Neural progenitor cell (in vitro differentiated cells): ENCODE measurements around the gene MS4A6A. TPM values are rescaled to one million over a fixed set of nuclear protein-coding genes. Genes with fewer than 3 reads are reported as not detected.

ENCODE experiments used
- DNase-seq: peaks from one replicate; pipeline ENCODE4 v3.0.0-alpha.2; 2016; ENCODE audit warnings: low spot score
- H2AFZ ChIP-seq: fragments of 200-600 bp; sonication (generic); replicated peaks from 2 replicates; pipeline ENCODE4 v1.6.1; 2016; ENCODE audit warnings: antibody characterized with exemption
- H3F3A ChIP-seq: fragments of 200-600 bp; sonication (generic); 2 replicates; pipeline ENCODE4 v1.6.1; 2016; ENCODE audit warnings: antibody characterized with exemption, low read depth
- H3K27ac ChIP-seq: fragments of 200-600 bp; sonication (generic); 2 replicates; pipeline ENCODE4 v1.5.1; 2016; ENCODE audit warnings: mild to moderate bottlenecking
- H3K27me3 ChIP-seq: fragments of 200-600 bp; sonication (generic); 2 replicates; pipeline ENCODE4 v1.6.1; 2016; ENCODE audit warnings: mild to moderate bottlenecking, moderate library complexity
- H3K36me3 ChIP-seq: fragments of 200-600 bp; sonication (generic); 2 replicates; pipeline ENCODE4 v1.5.1; 2016
- H3K4me1 ChIP-seq: fragments of 200-600 bp; sonication (generic); 2 replicates; pipeline ENCODE4 v1.6.1; 2016; ENCODE audit warnings: mixed run types
- H3K4me2 ChIP-seq: fragments of 200-600 bp; sonication (generic); 2 replicates; pipeline ENCODE4 v1.6.1; 2016
- H3K4me3 ChIP-seq: fragments of 200-600 bp; sonication (generic); 2 replicates; pipeline ENCODE4 v1.5.1; 2016
- H3K79me2 ChIP-seq: fragments of 200-600 bp; sonication (generic); 2 replicates; pipeline ENCODE4 v1.6.1; 2016; ENCODE audit warnings: low read depth
- H3K9ac ChIP-seq: fragments of 200-600 bp; sonication (generic); 2 replicates; pipeline ENCODE4 v1.6.1; 2016
- H3K9me3 ChIP-seq: fragments of 200-600 bp; sonication (generic); 2 replicates; pipeline ENCODE4 v1.5.1; 2016; ENCODE audit warnings: low read depth
- H4K20me1 ChIP-seq: fragments of 200-600 bp; sonication (generic); 2 replicates; pipeline ENCODE4 v1.6.1; 2016; ENCODE audit warnings: low read depth
- H3K27ac Mint-ChIP-seq: 3 replicates; pipeline ENCODE4 v1.8.0; 2021; ENCODE audit warnings: mixed read lengths
- H3K27me3 Mint-ChIP-seq: 2 replicates; pipeline ENCODE4 v1.8.0; 2022; ENCODE audit warnings: low read depth, mild to moderate bottlenecking, inconsistent platforms, moderate library complexity, mixed read lengths; ENCODE audit not compliant: insufficient read depth
- H3K36me3 Mint-ChIP-seq: 3 replicates; pipeline ENCODE4 v1.8.0; 2021; ENCODE audit warnings: mixed read lengths
- H3K4me1 Mint-ChIP-seq: 3 replicates; pipeline ENCODE4 v1.8.0; 2021; ENCODE audit warnings: mixed read lengths
- H3K4me3 Mint-ChIP-seq: 3 replicates; pipeline ENCODE4 v1.8.0; 2021; ENCODE audit warnings: mild to moderate bottlenecking, moderate library complexity, mixed read lengths
- H3K9me3 Mint-ChIP-seq: 3 replicates; pipeline ENCODE4 v1.8.0; 2020; ENCODE audit warnings: mixed read lengths
- EZH2 ChIP-seq: fragments of 200-600 bp; sonication (generic); IDR thresholded peaks from 2 replicates; pipeline ENCODE4 v1.6.1; 2017; ENCODE audit warnings: antibody characterized with exemption, mild to moderate bottlenecking, moderate library complexity
- EZH2phosphoT487 ChIP-seq: fragments of 200-600 bp; sonication (generic); IDR thresholded peaks from 2 replicates; pipeline ENCODE4 v1.6.1; 2017; ENCODE audit warnings: antibody characterized with exemption
- microRNA-seq: library from miRNA; unstranded; fragments of <30 nt; microRNA quantifications from one replicate; pipeline ENCODE4, GENCODE V29; 2016
- small RNA-seq: library from RNA; depleted of rRNA; stranded (forward); fragments of <200 nt; gene quantifications from one replicate; pipeline ENCODE3, GENCODE V24; 2015
- total RNA-seq: library from RNA; depleted of rRNA; stranded (reverse); fragments of >200 nt; gene quantifications from 2 replicates; pipeline ENCODE4 v1.2.3, GENCODE V29; 2015; ENCODE audit warnings: low replicate concordance
- TF ChIP-seq, protein P1 (sequence below): fragments of 200-600 bp; sonication (generic); IDR thresholded peaks from 2 replicates; pipeline ENCODE4 v1.5.1; 2017; ENCODE audit warnings: antibody characterized with exemption, mild to moderate bottlenecking

Gene MS4A6A
- total RNA-seq, 1 donor from 2014 or later = not detected

GRCh38 chr11:60125956-60126585, 56.8 kb downstream of the MS4A6A start:
- no peak overlapping the region for H2AFZ ChIP-seq
- no peaks in the 10 kb centered on the region for H3K36me3 Mint-ChIP-seq

DNA sequence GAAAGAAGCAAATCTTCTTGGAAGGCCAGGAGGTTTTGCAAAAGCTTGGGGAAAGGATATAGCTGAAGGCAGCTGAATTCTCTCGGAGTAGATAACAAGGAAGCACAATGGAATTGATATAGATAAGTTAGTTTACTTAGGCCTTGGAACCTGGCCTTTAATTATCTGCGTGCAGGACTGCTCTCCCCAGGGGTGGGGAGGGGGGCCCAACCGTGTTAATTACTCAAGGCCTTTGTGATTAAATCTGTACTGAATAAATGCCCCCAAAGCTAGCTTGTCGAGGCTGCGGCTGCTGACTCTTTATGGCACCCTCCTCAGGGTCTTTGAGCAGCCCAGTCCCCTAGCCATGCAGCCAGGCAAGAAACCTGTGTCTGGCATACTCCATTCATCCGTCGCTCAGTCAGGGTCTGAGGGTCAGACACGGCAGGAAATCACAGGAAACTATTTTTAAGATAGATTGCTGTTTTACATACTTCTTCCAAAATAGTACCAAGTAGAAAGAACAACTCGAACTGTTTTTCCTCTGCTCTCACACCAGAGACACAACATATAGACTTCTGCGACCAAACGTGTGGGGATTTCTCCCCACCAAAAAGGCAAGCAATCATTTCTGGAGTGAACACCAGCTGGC, 58.0 kb downstream of the MS4A6A start:
- Histone ChIP-seq H3K27ac (no peak overlapping the region), H3K4me3 (no peak overlapping the region), H3K4me1 (peaks cover 13% of the 10 kb centered on the region), H2AFZ (no peak overlapping the region), H3K9ac (no peak overlapping the region), H3K9me3 (no peaks in the 10 kb centered on the region), H3K79me2 (no peaks in the 10 kb centered on the region), H3F3A (no peaks in the 10 kb centered on the region), H3K36me3 (no peaks in the 10 kb centered on the region), H3K27me3 (no peaks in the 10 kb centered on the region), H4K20me1 (no peaks in the 10 kb centered on the region), H3K4me2 (no peak overlapping the region)
- Mint-ChIP-seq H3K4me3 (no peak overlapping the region), H3K27me3 (peaks cover 2% of the 10 kb centered on the region), H3K9me3 (peaks cover 2% of the 10 kb centered on the region), H3K36me3 (no peaks in the 10 kb centered on the region), H3K27ac (no peak overlapping the region), H3K4me1 (peaks cover 10% of the 10 kb centered on the region)
- no peak for DNase-seq
- no peak for TF ChIP-seq EZH2
- no peak for TF ChIP-seq EZH2phosphoT487
- TF ChIP-seq, protein P1, sequence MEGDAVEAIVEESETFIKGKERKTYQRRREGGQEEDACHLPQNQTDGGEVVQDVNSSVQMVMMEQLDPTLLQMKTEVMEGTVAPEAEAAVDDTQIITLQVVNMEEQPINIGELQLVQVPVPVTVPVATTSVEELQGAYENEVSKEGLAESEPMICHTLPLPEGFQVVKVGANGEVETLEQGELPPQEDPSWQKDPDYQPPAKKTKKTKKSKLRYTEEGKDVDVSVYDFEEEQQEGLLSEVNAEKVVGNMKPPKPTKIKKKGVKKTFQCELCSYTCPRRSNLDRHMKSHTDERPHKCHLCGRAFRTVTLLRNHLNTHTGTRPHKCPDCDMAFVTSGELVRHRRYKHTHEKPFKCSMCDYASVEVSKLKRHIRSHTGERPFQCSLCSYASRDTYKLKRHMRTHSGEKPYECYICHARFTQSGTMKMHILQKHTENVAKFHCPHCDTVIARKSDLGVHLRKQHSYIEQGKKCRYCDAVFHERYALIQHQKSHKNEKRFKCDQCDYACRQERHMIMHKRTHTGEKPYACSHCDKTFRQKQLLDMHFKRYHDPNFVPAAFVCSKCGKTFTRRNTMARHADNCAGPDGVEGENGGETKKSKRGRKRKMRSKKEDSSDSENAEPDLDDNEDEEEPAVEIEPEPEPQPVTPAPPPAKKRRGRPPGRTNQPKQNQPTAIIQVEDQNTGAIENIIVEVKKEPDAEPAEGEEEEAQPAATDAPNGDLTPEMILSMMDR = no peak

More at GRCh38 chr11:60125956-60126585, 56.8 kb downstream of the MS4A6A start:
- H3K9me3 Mint-ChIP-seq = peaks cover 2% of the 10 kb centered on the region
- no peaks in the 10 kb centered on the region for H4K20me1 ChIP-seq
- no peaks in the 10 kb centered on the region for H3K79me2 ChIP-seq
- no peak overlapping the region for H3K27ac ChIP-seq
- H3K4me1 ChIP-seq = peaks cover 9% of the 10 kb centered on the region
- no peak overlapping the region for H3K4me3 ChIP-seq
- peaks cover 4% of the 10 kb centered on the region for H3K27me3 Mint-ChIP-seq
- H3K9me3 ChIP-seq = no peaks in the 10 kb centered on the region
- no peak for TF ChIP-seq EZH2phosphoT487
- no peak for TF ChIP-seq EZH2
- TF ChIP-seq, protein P1 = no peak
- H3F3A ChIP-seq = no peaks in the 10 kb centered on the region
- H3K4me1 Mint-ChIP-seq = peaks cover 6% of the 10 kb centered on the region
- no peak overlapping the region for H3K4me2 ChIP-seq
- no peaks in the 10 kb centered on the region for H3K36me3 ChIP-seq
- no peaks in the 10 kb centered on the region for H3K27me3 ChIP-seq
- no peak for DNase-seq
- H3K27ac Mint-ChIP-seq = no peak overlapping the region
- no peak overlapping the region for H3K9ac ChIP-seq
- H3K4me3 Mint-ChIP-seq = no peak overlapping the region

Small RNAs within 50 kb of the gene (microRNA-seq; reads per million reads assigned to microRNA genes)
- gene MIR6503 = not detected

Small RNAs within 50 kb of the gene (small RNA-seq; reads per million reads assigned to genes)
- gene MIR6503 = not detected

Other genes starting within 250 kb of the MS4A6A start
- not detected in 2 replicates for gene OOSP1, start 244.7 kb downstream of the MS4A6A start, total RNA-seq
- gene OOSP4A, start 219.1 kb downstream of the MS4A6A start, total RNA-seq = not detected in 2 replicates
- not detected in 2 replicates for gene OOSP4B, start 165.9 kb downstream of the MS4A6A start, total RNA-seq
- not detected in 2 replicates for gene OOSP2, start 142.7 kb downstream of the MS4A6A start, total RNA-seq
- not detected in 2 replicates for gene MS4A3, start 126.4 kb downstream of the MS4A6A start, total RNA-seq
- gene MS4A2, start 94.4 kb downstream of the MS4A6A start, total RNA-seq = not detected in 2 replicates
- gene MS4A4E, start 60.1 kb upstream of the MS4A6A start, total RNA-seq = not detected in 2 replicates
- not detected in 2 replicates for gene MS4A4A, start 97.6 kb upstream of the MS4A6A start, total RNA-seq
- not detected in 2 replicates for gene MS4A6E, start 144.2 kb upstream of the MS4A6A start, total RNA-seq
- gene MS4A7, start 195.4 kb upstream of the MS4A6A start, total RNA-seq = not detected in 2 replicates
- not detected in 2 replicates for gene MS4A14, start 213.4 kb upstream of the MS4A6A start, total RNA-seq
- gene MS4A5, start 246.5 kb upstream of the MS4A6A start, total RNA-seq = not detected in 2 replicates